Adrenal gland (tissue), 12 donors: ENCODE measurements around the gene LIMS2. TPM values are rescaled to one million over a fixed set of nuclear protein-coding genes. Genes with fewer than 3 reads are reported as not detected.

Experiments used
- DNase-seq, 7 donors: peaks; one replicate each; pipeline ENCODE4 v3.0.0-alpha.2; 2019 to 2020
- H3K27ac ChIP-seq, 5 donors: fragments of 200-600 bp; sonication (generic) in 4 of 5; 1 replicate in 3 of 5; 2 replicates in 2 of 5; pipeline versions ENCODE4 v1.5.1 to v1.8.0; 2016 to 2020; ENCODE audit warnings: mild to moderate bottlenecking in 1 of 5
- H3K27me3 ChIP-seq: fragments of 200-600 bp; 2 replicates; pipeline ENCODE4 v1.8.0; 2021
- H3K36me3 ChIP-seq, 2 donors: fragments of 200-600 bp; replicated peaks in 1 of 2; 1 replicate in 1 of 2; 2 replicates in 1 of 2; pipeline versions ENCODE4 v1.5.1 to v1.8.0; 2018 to 2022
- H3K4me1 ChIP-seq, 2 donors: fragments of 200-600 bp; replicated peaks in 1 of 2; 1 replicate in 1 of 2; 2 replicates in 1 of 2; pipeline versions ENCODE4 v1.5.1 to v1.8.0; 2018 to 2021
- H3K4me3 ChIP-seq, 4 donors: fragments of 200-600 bp; sonication (generic) in 3 of 4; one replicate each; pipeline ENCODE4 v1.5.1; 2016 to 2018
- H3K9me3 ChIP-seq, 3 donors: fragments of 200-600 bp; sonication (generic) in 1 of 3; replicated peaks in 1 of 3; 1 replicate in 2 of 3; 2 replicates in 1 of 3; pipeline versions ENCODE4 v1.5.1 to v1.8.0; 2016 to 2021
- CTCF ChIP-seq, 6 experiments: fragments of 450-650 bp in 4 of 6; fragments of 200-600 bp in 2 of 6; sonication (generic) in 1 of 6; IDR thresholded peaks; 1 replicate in 5 of 6; 2 replicates in 1 of 6; pipeline versions ENCODE4 v1.5.1 to v1.8.0; 2016 to 2021; ENCODE audit warnings: antibody characterized with exemption in 6 of 6, mild to moderate bottlenecking in 2 of 6, moderate library complexity in 1 of 6
- POLR2A ChIP-seq, 2 donors: fragments of 450-650 bp; IDR thresholded peaks; one replicate each; pipeline ENCODE4 v1.6.1; 2017; ENCODE audit warnings: antibody characterized with exemption in 2 of 2, mild to moderate bottlenecking in 2 of 2, moderate library complexity in 1 of 2
- WGBS, 4 donors: extraction: QIAGEN DNeasy Blood & Tissue Kit in 2 of 4; methylation state at CpG; one replicate each; pipeline versions ENCODE4 v1.1.5 to v1.1.7; 2013 to 2017; 5-methylcytosine and 5-hydroxymethylcytosine counted together
- intact Hi-C, 2 donors: fragments of 100-400 bp; cut with DNase I; formaldehyde crosslinking; loops; one replicate each; pipeline versions ENCODE4 v1.14.1 to v1.15.0; 2022 to 2023
- polyA plus RNA-seq, 3 donors: library from polyadenylated mRNA; stranded (reverse); fragments of 200-250 nt in 2 of 3; fragments of 350-450 nt in 1 of 3; fragmentation: Illumina TruSeq in 1 of 3; extraction: RNeasy Lipid Tissue Mini Kit (QIAGEN cat#74804) in 1 of 3; gene quantifications; one replicate each; pipeline ENCODE4 v1.2.3, GENCODE V29; 2013 to 2014
- total RNA-seq, 9 donors: library from RNA; depleted of rRNA in 4 of 9; stranded (reverse); fragments of >200 nt in 4 of 9; fragments of 120-200 nt in 1 of 9; fragmentation: NEBNext Ultra II Directional in 1 of 9; extraction: Animal tissue kit (Norgen Biotek cat#: 25700) in 1 of 9; gene quantifications; one replicate each; pipeline versions ENCODE4 v1.1.0 to v1.2.4, GENCODE V29; 2013 to 2023
- donor health status: healthy with polysubstance abuse.
- donor health status: Bipolar disorder and iron deficiency.
- donor health status: DM: yes; HTN: yes; CAD: no.
- donor health status: DM: no; HTN: no; CAD: no.
- donor health status: DM: no; HTN: no; CAD: no.
- donor health status: DM: yes; HTN: yes; CAD: no.

LIMS2 gene
- total and polyA plus RNA-seq, 12 donors, result 1.4 to 142 (median 16.1) TPM

GRCh38 chr2:127658641-127659407 is 16.5 kb downstream of the LIMS2 start:
- no peaks in the 10 kb centered on the region for H3K36me3 ChIP-seq
- no peaks in the 10 kb centered on the region for H3K27me3 ChIP-seq
- H3K9me3 ChIP-seq, result no peaks in the 10 kb centered on the region
- intact Hi-C loops, result no loop called here
- no peak for TF ChIP-seq CTCF (IDR thresholded peaks at IDR 0.05)
- no peak for TF ChIP-seq POLR2A (IDR thresholded peaks at IDR 0.05)
- 80 to 86% (median 84%) methylated on average over 15 to 20 of the region's 20 CpGs for WGBS, 4 donors
- DNase-seq, result no peak
- H3K4me3 ChIP-seq, result no peak overlapping the region
- H3K27ac ChIP-seq, result peak overlapping the region in 3 of 5 donors; percentile 32 to 80 (median 41)
- H3K4me1 ChIP-seq, result no peaks in the 10 kb centered on the region

- no peaks in the 10 kb centered on the region for H3K4me1 ChIP-seq
- DNase-seq, result no peak
- H3K36me3 ChIP-seq, result no peaks in the 10 kb centered on the region
- peak overlapping the region in 1 of 5 donors; percentile 80 for H3K27ac ChIP-seq
- H3K27me3 ChIP-seq, result no peaks in the 10 kb centered on the region
- 81 to 89% (median 87%) methylated on average over 6 of the region's 6 CpGs for WGBS, 4 donors
- no peak overlapping the region for H3K4me3 ChIP-seq
- no peaks in the 10 kb centered on the region for H3K9me3 ChIP-seq
- TF ChIP-seq POLR2A (IDR thresholded peaks at IDR 0.05) (no peak), CTCF (IDR thresholded peaks at IDR 0.05) (no peak)
- intact Hi-C loops, result no loop called here
Observed at GRCh38 chr2:127658146-127658545, 17.2 kb downstream of the LIMS2 start.

- Histone ChIP-seq H3K9me3 (no peaks in the 10 kb centered on the region), H3K27me3 (no peaks in the 10 kb centered on the region), H3K4me1 (no peaks in the 10 kb centered on the region), H3K36me3 (no peaks in the 10 kb centered on the region), H3K4me3 (no peak overlapping the region), H3K27ac (peak overlapping the region in 1 of 5 donors; percentile 10)
- intact Hi-C loops, result no loop called here
- no peak for TF ChIP-seq POLR2A (IDR thresholded peaks at IDR 0.05)
- no peak for TF ChIP-seq CTCF (IDR thresholded peaks at IDR 0.05)
- WGBS, 4 donors, result 85 to 90% (median 87%) methylated on average over 5 to 17 of the region's 17 CpGs
- no peak for DNase-seq
Observed at GRCh38 chr2:127657232-127657595, 18.1 kb downstream of the LIMS2 start.

- no peak for TF ChIP-seq POLR2A (IDR thresholded peaks at IDR 0.05)
- no peak for TF ChIP-seq CTCF (IDR thresholded peaks at IDR 0.05)
- Histone ChIP-seq H3K27me3 (no peaks in the 10 kb centered on the region), H3K4me3 (no peak overlapping the region), H3K36me3 (no peaks in the 10 kb centered on the region), H3K27ac (peak overlapping the region in 1 of 5 donors; percentile 10), H3K4me1 (no peaks in the 10 kb centered on the region), H3K9me3 (no peaks in the 10 kb centered on the region)
- WGBS, 4 donors, result 84 to 90% (median 86%) methylated on average over 12 to 15 of the region's 15 CpGs
- intact Hi-C loops, result no loop called here
- DNase-seq, result no peak
Observed at GRCh38 chr2:127656569-127657231, 18.6 kb downstream of the LIMS2 start.
